Measurements from ENCODE around the gene OR2AG2. TPM values are rescaled to one million over a fixed set of nuclear protein-coding genes. Genes with fewer than 3 reads are reported as not detected.

Gene OR2AG2
- total RNA-seq, 4 donors from 2014 or later, result not detected

Other genes with a start within 250 kb of the OR2AG2 start
- gene RRP8, start 168.4 kb downstream of the OR2AG2 start, total RNA-seq, result 10 to 100 TPM; 12.4 to 34.0 (median 27.0) TPM
- 100 to 1,000 TPM; 481 to 652 (median 606) TPM for gene ILK, start 168.2 kb downstream of the OR2AG2 start, total RNA-seq
- 10 to 100 TPM; 24.2 to 51.1 (median 43.4) TPM for gene TAF10, start 159.8 kb downstream of the OR2AG2 start, total RNA-seq
- gene TPP1, start 152.6 kb downstream of the OR2AG2 start, total RNA-seq, result 10 to 100 TPM; 44.4 to 71.5 (median 54.9) TPM
- gene DCHS1, start 116.2 kb downstream of the OR2AG2 start, total RNA-seq, result 10 to 100 TPM; 27.0 to 60.9 (median 34.0) TPM
- gene MRPL17, start 88.6 kb downstream of the OR2AG2 start, total RNA-seq, result 10 to 100 TPM; 13.3 to 22.9 (median 19.4) TPM
- not detected for gene OR2AG1, start 11.0 kb upstream of the OR2AG2 start, total RNA-seq
- under 1 TPM in 1 of 4 donors, not detected in 3; 0.06 TPM for gene OR6A2, start 27.7 kb upstream of the OR2AG2 start, total RNA-seq
- not detected for gene OR10A5, start 73.7 kb upstream of the OR2AG2 start, total RNA-seq
- gene OR10A2, start 91.1 kb upstream of the OR2AG2 start, total RNA-seq, result not detected
- gene OR10A4, start 104.6 kb upstream of the OR2AG2 start, total RNA-seq, result not detected
- gene OR2D2, start 120.5 kb upstream of the OR2AG2 start, total RNA-seq, result not detected
- not detected for gene OR2D3, start 149.0 kb upstream of the OR2AG2 start, total RNA-seq
- under 1 TPM; under 0.01 to 0.19 (median 0.17) TPM for gene ZNF215, start 154.4 kb upstream of the OR2AG2 start, total RNA-seq
- gene ZNF214, start 248.4 kb upstream of the OR2AG2 start, total RNA-seq, result 1 to 10 TPM; 1.3 to 3.3 (median 1.9) TPM
- not detected for gene NLRP14, start 248.5 kb upstream of the OR2AG2 start, total RNA-seq

All from esophagus muscularis mucosa (tissue), 4 donors.